T-cell (primary cell): ENCODE data around the gene KCNA10. TPM values are rescaled to one million over a fixed set of nuclear protein-coding genes. Genes with fewer than 3 reads are reported as not detected.

ENCODE experiments used
- ATAC-seq, 4 experiments: fragments of 200-7000 bp in 3 of 4; fragments of 150-1000 bp in 1 of 4; cut with Tn5 transposase; replicated peaks in 1 of 4; 1 replicate in 3 of 4; 2 replicates in 1 of 4; pipeline ENCODE4 v1.10.0; 2021; ENCODE audit warnings: moderate library complexity in 3 of 4, mild to moderate bottlenecking in 2 of 4, moderate number of reproducible peaks in 1 of 4
- CTCF ChIA-PET, 2 donors: fragments of 300-600 bp; sonication (Branson Sonifier 250); formaldehyde crosslinking; loops; one replicate each; lab custom pipeline; 2022; ENCODE audit warnings: antibody characterized with exemption in 2 of 2; lab: Charles Lee
- POLR2A ChIA-PET, 2 donors: fragments of 300-600 bp; sonication (Branson Sonifier 250); formaldehyde crosslinking; loops; one replicate each; lab custom pipeline; 2022; ENCODE audit warnings: antibody characterized with exemption in 2 of 2; lab: Charles Lee
- DNase-seq, 35 experiments: peaks; one replicate each; pipeline versions ENCODE4 v3.0.0 to v3.0.0-alpha.2; 2013 to 2023
- H3K27ac ChIP-seq: one replicate; pipeline ENCODE4 v1.5.1; 2013; ENCODE audit warnings: low read length
- H3K27me3 ChIP-seq, 2 experiments: replicated peaks in 1 of 2; 1 replicate in 1 of 2; 2 replicates in 1 of 2; pipeline versions ENCODE4 v1.6.1 to v1.7.0; 2013; ENCODE audit warnings: low read length in 1 of 2, mixed read lengths in 1 of 2; ENCODE audit not compliant: control insufficient read depth in 2 of 2, insufficient read depth in 2 of 2; ENCODE audit errors: extremely low read depth in 1 of 2
- H3K36me3 ChIP-seq, 2 donors: 1 replicate in 1 of 2; 2 replicates in 1 of 2; pipeline versions ENCODE4 v1.6.1 to v1.7.0; 2013; ENCODE audit warnings: low read length in 1 of 2; ENCODE audit not compliant: control insufficient read depth in 2 of 2, insufficient read depth in 1 of 2; ENCODE audit errors: extremely low read depth in 1 of 2
- H3K4me1 ChIP-seq, 2 experiments: 1 replicate in 1 of 2; 2 replicates in 1 of 2; pipeline versions ENCODE4 v1.6.1 to v1.7.0; 2013; ENCODE audit warnings: low read length in 2 of 2, mixed read lengths in 1 of 2; ENCODE audit not compliant: insufficient read depth in 2 of 2, control insufficient read depth in 1 of 2; ENCODE audit errors: extremely low read depth in 1 of 2
- H3K4me3 ChIP-seq, 2 donors: 1 replicate in 1 of 2; 2 replicates in 1 of 2; pipeline versions ENCODE4 v1.5.1 to v1.7.0; 2013; ENCODE audit warnings: mild to moderate bottlenecking in 2 of 2, low read length in 1 of 2, moderate library complexity in 1 of 2; ENCODE audit not compliant: control insufficient read depth in 1 of 2; ENCODE audit errors: extremely low read depth in 1 of 2
- H3K9me3 ChIP-seq: 2 replicates; pipeline ENCODE4 v1.7.0; 2013
- H3K27ac Mint-ChIP-seq, 2 donors: one replicate each; pipeline ENCODE4 v1.8.0; 2020 to 2021; ENCODE audit warnings: mild to moderate bottlenecking in 2 of 2, mixed read lengths in 2 of 2
- H3K27me3 Mint-ChIP-seq, 2 donors: one replicate each; pipeline ENCODE4 v1.8.0; 2021 to 2022; ENCODE audit warnings: mixed read lengths in 2 of 2
- H3K36me3 Mint-ChIP-seq: one replicate; pipeline ENCODE4 v1.8.0; 2021; ENCODE audit warnings: mixed read lengths
- H3K4me1 Mint-ChIP-seq, 3 donors: one replicate each; pipeline ENCODE4 v1.8.0; 2020 to 2022; ENCODE audit warnings: mixed read lengths in 3 of 3, mild to moderate bottlenecking in 1 of 3
- H3K4me3 Mint-ChIP-seq, 3 donors: one replicate each; pipeline ENCODE4 v1.8.0; 2020 to 2022; ENCODE audit warnings: mild to moderate bottlenecking in 3 of 3, mixed read lengths in 3 of 3, moderate library complexity in 3 of 3
- H3K9me3 Mint-ChIP-seq, 3 donors: one replicate each; pipeline ENCODE4 v1.8.0; 2020 to 2022; ENCODE audit warnings: mixed read lengths in 3 of 3
- WGBS: methylation state at CpG from one replicate; pipeline ENCODE4 v1.1.5; 2013; ENCODE audit warnings: missing lambda C conversion rate; ENCODE audit not compliant: insufficient coverage; 5-methylcytosine and 5-hydroxymethylcytosine counted together
- total RNA-seq, 35 experiments: library from RNA in 6 of 35; stranded (reverse) in 6 of 35; fragments of 120-200 nt in 1 of 35; gene quantifications; one replicate each; pipeline versions ENCODE4 v1.2.1 to v1.2.4 and lab custom pipeline; 2013 to 2026

KCNA10 gene
- total RNA-seq, 5 donors from 2014 or later (not counting 1 experiment from before 2014, with no cell fraction given), result not detected

GRCh38 chr1:110481968-110482623 lies 36.9 kb downstream of the KCNA10 start:
- Mint-ChIP-seq H3K27ac (no peak overlapping the region), H3K4me3 (no peak overlapping the region), H3K36me3 (no peaks in the 10 kb centered on the region), H3K9me3 (no peaks in the 10 kb centered on the region), H3K27me3 (peaks cover 16 to 32% of the 10 kb centered on the region in 2 donors), H3K4me1 (peaks cover 0 to 5% (median 4%) of the 10 kb centered on the region in 3 donors)
- ATAC-seq (no peak), DNase-seq (no peak)
- Histone ChIP-seq H3K4me3 (no peak overlapping the region), H3K27ac (no peak overlapping the region), H3K36me3 (no peaks in the 10 kb centered on the region), H3K9me3 (no peaks in the 10 kb centered on the region), H3K27me3 (peaks cover 0 to 30% of the 10 kb centered on the region in 2 experiments), H3K4me1 (no peaks in the 10 kb centered on the region)
- 63% methylated on average over 9 of the region's 12 CpGs for WGBS
- CTCF ChIA-PET, result interaction anchor here in 1 of 2 donors (1.4 kb wide), 1 partner anchor 14 kb away, joined by 4 read pairs; no protein-coding TSS in a partner anchor
- POLR2A ChIA-PET, result no interaction called here

GRCh38 chr1:110480356-110481096 lies 38.4 kb downstream of the KCNA10 start:
- ChIA-PET POLR2A (no interaction called here), CTCF (interaction anchor here (0.7 to 1.4 kb wide), 2 partner anchors 15 to 20 kb away, joined by 3 to 4 read pairs; no protein-coding TSS in a partner anchor)
- H3K27me3 ChIP-seq, result peaks cover 0 to 26% of the 10 kb centered on the region in 2 experiments
- 69% methylated on average over 4 of the region's 4 CpGs for WGBS
- no peak overlapping the region for H3K27ac ChIP-seq
- H3K9me3 ChIP-seq, result no peaks in the 10 kb centered on the region
- H3K4me3 ChIP-seq, result no peak overlapping the region
- no peaks in the 10 kb centered on the region for H3K9me3 Mint-ChIP-seq
- peaks cover 0 to 5% (median 4%) of the 10 kb centered on the region in 3 donors for H3K4me1 Mint-ChIP-seq
- DNase-seq (no peak), ATAC-seq (no peak)
- peaks cover 11 to 22% of the 10 kb centered on the region in 2 donors for H3K27me3 Mint-ChIP-seq
- no peaks in the 10 kb centered on the region for H3K36me3 ChIP-seq
- H3K36me3 Mint-ChIP-seq, result no peaks in the 10 kb centered on the region
- H3K27ac Mint-ChIP-seq, result no peak overlapping the region
- no peaks in the 10 kb centered on the region for H3K4me1 ChIP-seq
- H3K4me3 Mint-ChIP-seq, result no peak overlapping the region

DNA sequence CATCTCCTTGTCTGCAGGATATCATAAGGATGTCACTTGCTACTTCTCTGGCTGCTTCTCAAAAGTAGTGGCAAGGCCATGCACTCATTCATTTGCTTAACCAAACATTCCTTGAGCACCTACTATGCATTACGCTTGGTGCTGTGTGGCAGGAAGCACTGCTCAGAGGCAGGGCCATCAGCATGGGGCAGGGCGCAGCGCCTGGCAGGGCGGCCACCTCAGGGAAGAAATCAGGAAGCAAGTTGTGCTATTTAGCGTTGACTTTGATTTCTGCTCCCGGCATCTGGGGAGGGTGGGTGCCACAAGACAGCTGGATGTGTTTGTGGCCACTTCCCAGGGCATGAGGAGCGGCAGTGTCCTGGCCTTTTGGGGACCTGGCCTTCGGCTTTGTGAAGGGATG lies 40.1 kb downstream of the KCNA10 start:
- Histone ChIP-seq H3K9me3 (no peaks in the 10 kb centered on the region), H3K4me3 (no peak overlapping the region), H3K27ac (no peak overlapping the region), H3K27me3 (peaks cover 0 to 23% of the 10 kb centered on the region in 2 experiments), H3K36me3 (no peaks in the 10 kb centered on the region), H3K4me1 (no peaks in the 10 kb centered on the region)
- H3K36me3 Mint-ChIP-seq, result no peaks in the 10 kb centered on the region
- no peak overlapping the region for H3K4me3 Mint-ChIP-seq
- peaks cover 4 to 8% of the 10 kb centered on the region in 2 donors for H3K27me3 Mint-ChIP-seq
- H3K27ac Mint-ChIP-seq, result no peak overlapping the region
- CTCF ChIA-PET, result no interaction called here
- 84% methylated on average over 6 of the region's 8 CpGs for WGBS
- POLR2A ChIA-PET, result no interaction called here
- DNase-seq, result no peak
- no peak for ATAC-seq
- peaks cover 0 to 5% (median 4%) of the 10 kb centered on the region in 3 donors for H3K4me1 Mint-ChIP-seq
- no peaks in the 10 kb centered on the region for H3K9me3 Mint-ChIP-seq

- no peaks in the 10 kb centered on the region for H3K9me3 Mint-ChIP-seq
- H3K4me3 Mint-ChIP-seq, result no peak overlapping the region
- no peak for DNase-seq
- H3K27ac Mint-ChIP-seq, result no peak overlapping the region
- Histone ChIP-seq H3K9me3 (no peaks in the 10 kb centered on the region), H3K27me3 (peaks cover 0 to 15% of the 10 kb centered on the region in 2 experiments), H3K27ac (no peak overlapping the region), H3K4me3 (no peak overlapping the region), H3K36me3 (no peaks in the 10 kb centered on the region), H3K4me1 (no peaks in the 10 kb centered on the region)
- H3K36me3 Mint-ChIP-seq, result no peaks in the 10 kb centered on the region
- ChIA-PET CTCF (no interaction called here), POLR2A (no interaction called here)
- ATAC-seq, result no peak
- peaks cover 0 to 3% (median under 1%) of the 10 kb centered on the region in 3 donors for H3K4me1 Mint-ChIP-seq
- WGBS, result no CpG with 5 or more reads among the region's 3 CpGs
- H3K27me3 Mint-ChIP-seq, result peaks cover under 1% of the 10 kb centered on the region in 2 donors
Observed at GRCh38 chr1:110477967-110478640, 40.9 kb downstream of the KCNA10 start.

- Histone ChIP-seq H3K4me3 (no peak overlapping the region), H3K36me3 (no peaks in the 10 kb centered on the region), H3K27ac (no peak overlapping the region), H3K27me3 (peaks cover 0 to 14% of the 10 kb centered on the region in 2 experiments), H3K4me1 (no peaks in the 10 kb centered on the region), H3K9me3 (no peaks in the 10 kb centered on the region)
- Mint-ChIP-seq H3K27me3 (no peaks in the 10 kb centered on the region), H3K4me1 (no peaks in the 10 kb centered on the region), H3K4me3 (no peak overlapping the region), H3K27ac (no peak overlapping the region), H3K36me3 (no peaks in the 10 kb centered on the region), H3K9me3 (no peaks in the 10 kb centered on the region)
- ATAC-seq, result no peak
- 68% methylated on average over 2 of the region's 3 CpGs for WGBS
- ChIA-PET CTCF (no interaction called here), POLR2A (no interaction called here)
- no peak for DNase-seq
Observed at GRCh38 chr1:110477445-110477957, 41.5 kb downstream of the KCNA10 start.

DNA sequence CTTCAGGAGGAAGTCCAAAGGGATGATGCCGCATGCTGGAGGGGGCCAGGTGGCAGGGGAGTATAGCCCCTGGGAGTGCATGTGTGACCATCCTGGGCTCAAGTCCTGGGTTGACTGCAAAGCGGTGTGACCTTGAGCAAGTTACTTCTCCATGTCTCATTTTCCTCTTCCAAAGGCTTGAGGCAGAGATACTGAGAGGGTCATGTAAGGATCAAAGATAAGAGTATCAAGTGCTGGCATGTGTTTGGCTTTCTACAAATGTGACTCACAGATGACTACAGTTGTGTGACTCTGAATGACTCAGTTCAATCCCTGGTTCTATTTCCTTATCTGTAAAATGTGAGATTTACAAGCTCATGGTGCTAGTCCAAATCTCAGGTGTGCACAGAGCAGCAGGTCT lies 41.9 kb downstream of the KCNA10 start:
- ATAC-seq, result no peak
- Mint-ChIP-seq H3K4me1 (no peaks in the 10 kb centered on the region), H3K4me3 (no peak overlapping the region), H3K36me3 (no peaks in the 10 kb centered on the region), H3K9me3 (no peaks in the 10 kb centered on the region), H3K27me3 (peaks cover 0 to 2% of the 10 kb centered on the region in 2 donors), H3K27ac (no peak overlapping the region)
- DNase-seq, result no peak
- peaks cover 0 to 15% of the 10 kb centered on the region in 2 experiments for H3K27me3 ChIP-seq
- no peaks in the 10 kb centered on the region for H3K9me3 ChIP-seq
- no CpG with 5 or more reads among the region's 2 CpGs for WGBS
- no peaks in the 10 kb centered on the region for H3K4me1 ChIP-seq
- H3K4me3 ChIP-seq, result no peak overlapping the region
- no peaks in the 10 kb centered on the region for H3K36me3 ChIP-seq
- no peak overlapping the region for H3K27ac ChIP-seq
- ChIA-PET CTCF (no interaction called here), POLR2A (no interaction called here)
